T-helper 2 cell treated with Interferon-gamma antibody and Interleukin-4, amounts not matched to agents 100 ng/mL and 5 ng/mL, for 36 hours (primary cell): ENCODE results near the gene SPACA5B. TPM values are rescaled to one million over a fixed set of nuclear protein-coding genes. Genes with fewer than 3 reads are reported as not detected.

ENCODE experiments used
- total RNA-seq: library from RNA; stranded (reverse); gene quantifications from 2 replicates; pipeline ENCODE4 v1.2.3, GENCODE V29; 2022

SPACA5B gene
- total RNA-seq, 1 donor from 2014 or later = not detected

Other genes starting within 250 kb of the SPACA5B start
- gene ZNF182, start 126.6 kb upstream of the SPACA5B start, total RNA-seq = 6.2 and 6.5 TPM in 2 replicates
- gene SPACA5, start 123.6 kb upstream of the SPACA5B start, total RNA-seq = not detected in 2 replicates
- gene ZNF630, start 59.0 kb upstream of the SPACA5B start, total RNA-seq = 0.50 and 0.52 TPM in 2 replicates
- not detected in 2 replicates for gene SSX5, start 66.2 kb downstream of the SPACA5B start, total RNA-seq
- gene SSX1, start 124.8 kb downstream of the SPACA5B start, total RNA-seq = not detected in 2 replicates
- not detected in 2 replicates for gene SSX3, start 226.1 kb downstream of the SPACA5B start, total RNA-seq